HL-60 (cell line): ENCODE results near the gene ECHS1.

Experiments used
- POLR2AphosphoS5 ChIP-seq: IDR thresholded peaks from 2 replicates; pipeline ENCODE4 v1.6.1; 2012; ENCODE audit warnings: low read depth
- TF ChIP-seq, protein P1 (sequence below): IDR thresholded peaks from one replicate; pipeline ENCODE4 v1.5.1; 2011; ENCODE audit warnings: low read length, control low read depth, inconsistent platforms; ENCODE audit not compliant: insufficient read depth
- TF ChIP-seq, protein P2 (sequence below): IDR thresholded peaks from 2 replicates; pipeline ENCODE4 v1.6.1; 2012; ENCODE audit warnings: low read depth; ENCODE audit not compliant: insufficient replicate concordance

DNA sequence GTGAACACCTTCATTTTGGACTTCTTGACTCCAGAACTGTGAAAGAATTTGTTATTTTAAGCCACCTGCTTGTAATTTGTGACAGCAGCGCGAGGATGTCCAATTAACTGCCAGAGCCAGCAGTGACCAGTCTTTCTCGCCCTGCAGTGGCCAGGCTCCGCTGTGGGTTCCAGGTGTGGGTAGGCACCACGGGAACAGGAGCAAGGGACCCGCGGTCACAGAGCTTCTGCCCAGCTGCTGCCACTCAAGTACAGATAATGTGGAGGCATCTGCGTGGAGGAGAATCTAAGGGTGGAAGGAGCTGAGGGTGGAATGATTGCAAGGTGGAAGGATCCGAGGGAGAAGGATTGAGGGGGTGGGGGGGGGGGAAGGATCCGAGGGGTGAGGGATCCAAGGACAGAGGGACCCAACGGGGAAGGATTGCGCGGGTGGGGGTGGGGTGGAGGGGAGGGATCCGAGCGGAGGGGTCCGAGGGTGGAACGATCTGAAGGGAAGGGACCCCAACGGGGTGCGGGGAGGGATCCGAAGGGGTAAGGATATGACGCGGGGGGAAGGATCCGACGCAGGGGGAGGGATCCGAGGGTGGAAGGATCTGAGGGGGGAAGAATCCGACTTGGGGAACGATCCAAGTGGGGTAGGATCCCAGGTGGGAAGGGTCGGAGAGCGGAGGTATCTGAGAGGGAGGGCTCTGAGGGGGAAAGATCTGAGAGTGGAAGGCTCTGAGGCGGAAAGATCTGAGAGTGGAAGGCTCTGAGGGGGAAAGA is 40.0 kb downstream of the ECHS1 start:
- TF ChIP-seq, protein P1, sequence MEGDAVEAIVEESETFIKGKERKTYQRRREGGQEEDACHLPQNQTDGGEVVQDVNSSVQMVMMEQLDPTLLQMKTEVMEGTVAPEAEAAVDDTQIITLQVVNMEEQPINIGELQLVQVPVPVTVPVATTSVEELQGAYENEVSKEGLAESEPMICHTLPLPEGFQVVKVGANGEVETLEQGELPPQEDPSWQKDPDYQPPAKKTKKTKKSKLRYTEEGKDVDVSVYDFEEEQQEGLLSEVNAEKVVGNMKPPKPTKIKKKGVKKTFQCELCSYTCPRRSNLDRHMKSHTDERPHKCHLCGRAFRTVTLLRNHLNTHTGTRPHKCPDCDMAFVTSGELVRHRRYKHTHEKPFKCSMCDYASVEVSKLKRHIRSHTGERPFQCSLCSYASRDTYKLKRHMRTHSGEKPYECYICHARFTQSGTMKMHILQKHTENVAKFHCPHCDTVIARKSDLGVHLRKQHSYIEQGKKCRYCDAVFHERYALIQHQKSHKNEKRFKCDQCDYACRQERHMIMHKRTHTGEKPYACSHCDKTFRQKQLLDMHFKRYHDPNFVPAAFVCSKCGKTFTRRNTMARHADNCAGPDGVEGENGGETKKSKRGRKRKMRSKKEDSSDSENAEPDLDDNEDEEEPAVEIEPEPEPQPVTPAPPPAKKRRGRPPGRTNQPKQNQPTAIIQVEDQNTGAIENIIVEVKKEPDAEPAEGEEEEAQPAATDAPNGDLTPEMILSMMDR, result no peak
- TF ChIP-seq POLR2AphosphoS5, result no peak
- TF ChIP-seq, protein P2, sequence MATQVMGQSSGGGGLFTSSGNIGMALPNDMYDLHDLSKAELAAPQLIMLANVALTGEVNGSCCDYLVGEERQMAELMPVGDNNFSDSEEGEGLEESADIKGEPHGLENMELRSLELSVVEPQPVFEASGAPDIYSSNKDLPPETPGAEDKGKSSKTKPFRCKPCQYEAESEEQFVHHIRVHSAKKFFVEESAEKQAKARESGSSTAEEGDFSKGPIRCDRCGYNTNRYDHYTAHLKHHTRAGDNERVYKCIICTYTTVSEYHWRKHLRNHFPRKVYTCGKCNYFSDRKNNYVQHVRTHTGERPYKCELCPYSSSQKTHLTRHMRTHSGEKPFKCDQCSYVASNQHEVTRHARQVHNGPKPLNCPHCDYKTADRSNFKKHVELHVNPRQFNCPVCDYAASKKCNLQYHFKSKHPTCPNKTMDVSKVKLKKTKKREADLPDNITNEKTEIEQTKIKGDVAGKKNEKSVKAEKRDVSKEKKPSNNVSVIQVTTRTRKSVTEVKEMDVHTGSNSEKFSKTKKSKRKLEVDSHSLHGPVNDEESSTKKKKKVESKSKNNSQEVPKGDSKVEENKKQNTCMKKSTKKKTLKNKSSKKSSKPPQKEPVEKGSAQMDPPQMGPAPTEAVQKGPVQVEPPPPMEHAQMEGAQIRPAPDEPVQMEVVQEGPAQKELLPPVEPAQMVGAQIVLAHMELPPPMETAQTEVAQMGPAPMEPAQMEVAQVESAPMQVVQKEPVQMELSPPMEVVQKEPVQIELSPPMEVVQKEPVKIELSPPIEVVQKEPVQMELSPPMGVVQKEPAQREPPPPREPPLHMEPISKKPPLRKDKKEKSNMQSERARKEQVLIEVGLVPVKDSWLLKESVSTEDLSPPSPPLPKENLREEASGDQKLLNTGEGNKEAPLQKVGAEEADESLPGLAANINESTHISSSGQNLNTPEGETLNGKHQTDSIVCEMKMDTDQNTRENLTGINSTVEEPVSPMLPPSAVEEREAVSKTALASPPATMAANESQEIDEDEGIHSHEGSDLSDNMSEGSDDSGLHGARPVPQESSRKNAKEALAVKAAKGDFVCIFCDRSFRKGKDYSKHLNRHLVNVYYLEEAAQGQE, result no peak
